ENCODE data around the gene PARPBP.
"Not testable (repeated sequence)": the region's sequence is repeated elsewhere in the genome, so short reads cannot be mapped to it uniquely, and the experiment has no call there.

PARPBP gene

DNA sequence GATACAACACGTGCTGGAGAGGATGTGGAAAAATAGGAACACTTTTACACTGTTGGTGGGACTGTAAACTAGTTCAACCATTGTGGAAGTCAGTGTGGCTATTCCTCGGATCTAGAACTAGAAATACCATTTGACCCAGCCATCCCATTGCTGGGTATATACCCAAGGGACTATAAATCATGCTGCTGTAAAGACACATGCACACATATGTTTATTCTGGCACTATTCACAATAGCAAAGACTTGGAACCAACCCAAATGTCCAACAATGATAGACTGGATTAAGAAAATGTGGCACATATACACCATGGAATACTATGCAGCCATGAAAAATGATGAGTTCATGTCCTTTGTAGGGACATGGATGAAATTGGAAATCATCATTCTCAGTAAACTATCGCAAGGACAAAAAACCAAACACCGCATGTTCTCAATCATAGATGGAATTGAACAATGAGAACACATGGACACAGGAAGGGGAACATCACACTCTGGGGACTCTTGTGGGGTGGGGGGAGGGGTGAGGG, 27.1 kb downstream of the PARPBP start:
- not testable (repeated sequence) for DNase-seq (ENCODE audit: low read depth in 3 of 3, low spot score in 1 of 3)

DNA sequence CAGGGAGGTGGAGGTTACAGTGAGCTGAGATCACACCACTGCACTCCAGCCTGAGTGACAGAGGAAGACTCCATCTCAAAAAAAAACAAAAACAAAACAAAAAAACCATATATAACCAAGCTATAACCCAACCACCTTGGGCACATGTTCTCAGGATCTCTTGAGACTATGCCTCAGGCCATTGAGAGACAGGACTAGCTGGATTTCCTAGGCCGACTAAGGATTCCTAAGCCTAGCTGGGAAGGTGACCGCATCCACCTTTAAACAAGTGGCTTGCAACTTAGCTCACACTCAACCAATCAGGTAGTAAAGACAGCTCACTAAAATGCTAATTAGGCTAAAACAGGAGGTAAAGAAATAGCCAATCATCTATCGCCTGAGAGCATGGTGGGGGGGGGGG, 35.2 kb downstream of the PARPBP start:
- not testable (repeated sequence) for DNase-seq (ENCODE audit: low read depth in 3 of 3, low spot score in 1 of 3)

DNA sequence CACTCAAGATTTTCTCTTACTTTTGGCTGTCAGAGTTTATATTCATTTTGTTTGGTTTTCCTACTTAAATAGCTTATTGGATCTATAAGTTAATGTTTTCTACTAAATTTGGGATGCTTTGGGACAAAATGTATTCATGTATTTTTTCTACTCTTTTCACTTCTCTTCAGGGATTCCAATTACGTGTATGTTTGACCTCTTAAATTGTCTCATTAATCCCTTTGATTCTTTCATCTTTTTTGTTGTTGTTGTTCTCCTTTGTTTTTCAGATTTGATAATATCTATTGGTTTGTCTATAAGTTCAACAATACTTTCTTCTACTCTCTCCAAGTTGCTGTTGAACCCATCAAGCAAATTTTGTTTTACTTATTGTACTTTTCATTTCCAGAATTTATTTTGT, 43.4 kb downstream of the PARPBP start:
- DNase-seq (ENCODE audit: low read depth in 3 of 3, low spot score in 1 of 3): no peak

DNA sequence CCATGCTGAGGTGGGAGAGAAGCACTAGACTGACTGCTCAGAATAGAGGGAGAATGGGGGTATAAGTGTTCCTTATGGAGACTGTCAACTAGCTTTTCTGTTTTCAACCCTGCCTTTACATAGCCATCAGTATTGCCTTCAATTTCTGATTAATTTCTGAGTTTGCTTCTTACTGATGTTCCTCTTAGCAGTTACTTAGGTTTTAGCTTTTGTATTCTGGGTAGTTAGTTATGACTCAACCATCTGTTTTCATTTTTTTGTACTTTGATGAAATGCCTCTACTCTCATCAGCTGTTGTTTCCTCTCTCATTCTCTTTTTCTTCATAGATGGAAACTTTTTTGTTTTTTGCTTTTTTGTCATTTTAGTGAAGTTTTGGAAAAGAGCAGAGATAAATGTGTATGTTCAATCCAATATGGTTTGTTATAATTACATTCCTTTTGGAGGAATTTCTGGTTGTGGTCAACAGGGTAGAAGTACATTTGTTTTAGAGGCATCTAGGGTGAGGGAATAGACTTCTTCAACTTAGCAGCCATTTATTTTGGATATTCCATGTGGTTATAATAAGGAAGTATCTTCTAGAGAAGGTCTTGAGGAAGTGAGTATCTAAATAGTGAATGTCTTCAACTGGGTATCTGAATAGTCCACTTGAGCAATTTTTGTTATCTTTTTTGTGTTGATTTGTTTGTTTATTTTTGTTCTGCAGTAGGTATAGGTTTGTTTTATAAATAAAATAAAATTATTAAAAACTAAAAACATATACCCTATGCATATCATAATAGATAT, 48.0 kb downstream of the PARPBP start:
- no peak for DNase-seq (ENCODE audit: low read depth in 3 of 3, low spot score in 1 of 3)

DNA sequence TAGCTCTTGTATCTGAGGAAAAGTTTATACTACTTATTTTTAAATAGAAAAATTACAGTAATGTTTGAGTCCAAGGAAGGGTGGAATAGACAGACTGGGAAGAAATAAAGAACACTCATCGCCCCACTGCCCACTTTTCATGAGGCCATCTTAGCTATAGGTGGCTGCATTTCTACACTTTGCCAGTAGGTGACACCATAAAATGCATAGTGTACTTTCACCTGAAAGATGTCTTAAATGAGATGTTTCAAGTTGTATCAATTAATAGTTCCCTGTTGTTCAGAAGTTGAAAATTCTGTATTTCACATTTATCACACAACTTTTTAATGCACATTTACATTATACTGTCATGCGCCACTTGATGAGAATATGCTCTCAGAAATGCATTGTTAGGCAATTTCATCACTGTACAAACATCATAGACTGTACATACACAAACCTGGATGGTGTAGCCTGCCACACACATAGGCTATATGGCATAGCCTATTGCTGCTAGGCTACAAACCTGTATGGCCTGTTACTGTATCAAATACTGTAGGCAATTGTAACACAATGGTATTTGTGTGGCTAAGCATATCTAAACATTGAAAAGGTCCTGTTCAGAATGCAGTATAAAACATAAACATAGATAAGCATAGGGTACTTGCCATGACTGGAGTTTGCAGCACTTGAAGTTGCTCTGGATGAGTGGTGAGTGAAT, 50.1 kb downstream of the PARPBP start:
- DNase-seq (ENCODE audit: low read depth in 3 of 3, low spot score in 1 of 3): no peak

DNA sequence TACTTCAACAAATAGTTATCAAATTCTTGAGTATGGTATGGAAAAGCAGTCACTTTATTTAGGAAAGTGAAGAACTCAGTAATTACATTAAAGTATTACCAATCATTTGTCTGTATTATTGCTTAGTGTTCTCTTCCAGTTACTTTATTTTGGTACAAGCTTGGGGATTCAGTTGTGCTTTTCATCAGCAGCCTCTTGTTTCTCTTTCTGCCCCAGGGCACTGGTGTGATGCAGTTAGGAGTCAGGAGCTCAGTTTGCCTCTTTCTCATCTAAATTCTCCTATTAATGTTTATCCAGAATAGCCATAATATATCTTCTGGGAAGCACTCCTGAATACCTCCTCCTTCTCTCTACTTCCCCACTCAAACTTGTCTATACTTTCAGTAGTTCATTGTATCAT, 52.0 kb downstream of the PARPBP start:
- DNase-seq (ENCODE audit: low read depth in 3 of 3, low spot score in 1 of 3): no peak

DNA sequence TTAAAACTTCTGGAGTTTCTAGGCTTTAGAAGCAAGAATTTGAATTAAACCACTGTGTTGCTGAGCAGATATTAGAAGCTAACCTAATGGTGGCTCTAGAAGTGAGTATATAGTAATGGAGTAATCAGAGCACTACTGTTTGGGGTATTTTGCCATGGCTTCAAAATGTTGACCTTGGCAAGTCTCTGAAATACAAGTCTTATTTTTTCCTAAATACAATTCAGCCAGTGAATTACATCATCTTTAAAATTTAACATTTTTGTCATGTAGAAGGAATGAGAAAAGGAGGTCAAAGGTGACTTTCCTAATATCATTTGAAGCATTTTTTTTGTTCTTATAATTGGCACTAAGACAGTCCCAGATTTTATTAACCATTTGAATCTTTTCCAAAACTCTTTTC, 52.5 kb downstream of the PARPBP start:
- no peak for DNase-seq (ENCODE audit: low read depth in 3 of 3, low spot score in 1 of 3)

DNA sequence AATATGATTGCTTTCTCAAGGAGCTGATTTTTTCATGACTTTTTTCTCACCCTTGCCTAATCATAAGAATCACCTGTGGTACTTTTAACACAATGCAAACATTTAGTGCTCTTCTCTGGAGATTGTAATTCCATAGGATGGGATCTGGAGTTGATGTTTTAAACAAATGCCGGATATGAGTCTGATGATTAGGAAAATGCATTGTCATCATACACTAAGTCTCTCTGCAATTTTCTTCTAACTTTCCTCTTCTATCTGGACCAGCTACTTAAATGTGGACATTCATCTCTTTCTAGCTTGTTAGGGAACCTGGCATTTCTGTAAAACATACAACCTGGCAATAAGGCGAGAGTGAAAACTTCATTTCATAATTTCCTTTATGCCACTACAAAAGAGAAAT, 54.1 kb downstream of the PARPBP start:
- no peak for DNase-seq (ENCODE audit: low read depth in 3 of 3, low spot score in 1 of 3)

DNA sequence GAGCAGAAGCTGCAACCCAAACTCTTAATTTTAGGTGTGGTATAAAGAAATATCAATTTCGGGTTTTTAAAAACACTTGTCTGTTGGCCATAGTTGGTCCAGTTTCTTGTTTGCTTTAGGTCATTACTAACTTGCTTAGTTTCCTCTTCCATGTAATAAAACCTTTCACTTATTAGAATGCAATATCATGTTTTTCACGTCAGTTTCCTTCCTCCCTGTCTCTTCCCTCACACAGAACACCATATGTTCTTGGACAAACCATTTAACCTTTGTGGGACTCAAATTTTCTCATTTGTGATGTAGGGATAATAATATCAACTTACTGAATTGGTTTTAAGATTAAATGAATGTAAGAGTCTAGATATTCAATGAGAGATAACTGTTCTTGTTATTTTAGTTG, 54.8 kb downstream of the PARPBP start:
- DNase-seq (ENCODE audit: low read depth in 3 of 3, low spot score in 1 of 3): no peak

DNA sequence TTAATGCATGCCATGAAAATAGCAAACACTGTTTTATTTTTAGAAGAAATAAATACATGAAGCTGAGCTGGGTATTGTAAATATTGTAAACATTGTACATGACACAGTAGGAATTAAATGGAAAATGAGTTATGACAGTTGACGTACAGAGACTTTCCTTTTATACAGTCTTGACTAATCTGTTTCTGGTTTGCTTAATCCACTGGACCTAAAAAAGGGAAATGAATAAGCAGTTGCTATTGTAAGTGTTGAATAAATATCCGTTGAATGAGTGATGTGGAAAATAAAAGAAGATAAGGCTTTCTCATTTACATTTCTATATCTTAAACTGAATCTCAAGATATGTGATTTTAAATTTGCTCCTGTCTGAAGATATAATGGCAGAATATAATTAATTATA, 62.7 kb downstream of the PARPBP start:
- DNase-seq (ENCODE audit: low read depth in 3 of 3, low spot score in 1 of 3): no peak

DNA sequence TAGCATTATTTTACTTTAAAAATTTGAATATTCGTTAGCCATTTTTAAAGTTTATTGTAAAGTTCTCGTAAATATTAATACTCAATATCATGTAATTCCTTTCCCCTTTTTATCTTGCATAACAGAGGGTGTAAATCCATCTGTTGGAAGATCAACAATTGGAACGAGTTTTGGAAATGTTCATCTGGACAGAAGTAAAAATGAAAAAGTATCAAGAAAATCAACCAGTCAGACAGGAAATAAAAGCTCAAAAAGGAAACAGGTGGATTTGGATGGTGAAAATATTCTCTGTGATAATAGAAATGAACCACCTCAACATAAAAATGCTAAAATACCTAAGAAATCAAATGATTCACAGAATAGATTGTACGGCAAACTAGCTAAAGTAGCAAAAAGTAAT, 75.8 kb downstream of the PARPBP start:
- no peak for DNase-seq (ENCODE audit: low read depth in 3 of 3, low spot score in 1 of 3)

DNA sequence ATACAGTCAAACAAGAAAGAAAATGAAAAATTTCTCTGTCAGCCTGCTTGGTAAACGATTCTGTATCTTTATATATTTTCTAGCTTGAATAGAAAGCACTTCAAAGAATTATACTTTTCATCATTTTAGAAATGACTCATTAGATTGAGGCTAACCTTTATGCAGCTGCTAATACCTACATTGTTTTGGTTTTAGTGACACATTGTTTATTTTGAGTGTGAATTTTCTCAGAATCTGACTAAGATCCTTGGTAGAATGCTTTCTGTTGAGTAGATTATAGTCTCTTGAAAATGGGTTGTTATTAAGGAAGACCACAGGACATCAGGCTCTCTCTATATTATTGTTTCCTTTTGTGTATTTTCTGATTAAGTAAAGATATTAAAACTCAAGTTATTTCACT, 77.8 kb downstream of the PARPBP start, which contains the start of gene PMCH:
Gene PMCH, minus strand, starts transcription at position 45 of the 400 bp plus-strand sequence. CDS start 63 bp downstream, outside the sequence.
- DNase-seq (ENCODE audit: low read depth in 3 of 3, low spot score in 1 of 3): no peak

DNA sequence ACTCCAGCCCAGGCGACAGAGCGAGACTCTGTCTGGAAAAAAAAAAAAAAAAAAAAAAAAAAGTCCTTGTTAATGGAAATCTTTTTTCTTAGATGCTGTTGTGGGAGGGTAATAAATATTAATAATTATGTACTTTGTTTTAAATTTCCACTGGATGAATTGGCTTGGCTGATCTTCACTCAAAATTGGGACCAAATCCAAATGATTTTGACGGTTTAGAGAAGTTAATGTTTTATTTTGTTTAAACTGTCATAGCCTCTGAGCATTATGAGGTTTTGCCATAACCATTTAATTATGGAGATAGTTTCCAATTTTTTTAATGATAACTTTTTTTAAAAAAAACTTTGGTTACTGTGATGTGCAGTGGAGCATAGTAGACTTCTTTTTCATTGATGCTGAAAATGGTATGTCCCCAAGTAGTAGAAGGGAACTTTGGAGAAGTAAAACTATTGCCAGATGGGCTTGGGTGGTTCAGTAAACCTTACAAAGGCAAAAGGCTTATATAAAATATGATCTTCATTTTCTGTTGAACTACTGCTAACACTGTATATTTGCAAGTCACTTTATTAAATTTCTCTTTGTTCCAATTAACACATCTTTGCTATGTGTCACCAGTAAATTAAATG, 81.6 kb downstream of the PARPBP start:
- DNase-seq (ENCODE audit: low read depth in 3 of 3, low spot score in 1 of 3): no peak

DNA sequence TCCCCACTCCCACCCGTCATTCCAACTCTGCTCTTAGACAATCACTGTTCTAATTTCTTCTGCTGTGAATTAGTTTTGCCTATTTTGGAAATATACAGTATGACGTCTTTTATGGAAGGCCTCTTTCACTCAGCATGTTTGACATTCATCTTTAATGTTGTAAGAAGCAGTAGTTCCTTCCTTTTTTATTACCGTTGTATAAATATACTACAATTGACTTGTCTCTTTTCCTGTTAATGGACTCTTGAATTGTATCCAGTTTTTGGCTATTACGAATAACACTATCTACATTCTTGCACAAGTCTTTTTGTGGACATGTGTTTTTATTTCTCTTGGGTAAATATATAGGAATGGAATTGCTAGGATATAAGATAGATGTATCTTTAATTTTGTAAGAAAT, 82.6 kb downstream of the PARPBP start:
- DNase-seq (ENCODE audit: low read depth in 3 of 3, low spot score in 1 of 3): no peak

DNA sequence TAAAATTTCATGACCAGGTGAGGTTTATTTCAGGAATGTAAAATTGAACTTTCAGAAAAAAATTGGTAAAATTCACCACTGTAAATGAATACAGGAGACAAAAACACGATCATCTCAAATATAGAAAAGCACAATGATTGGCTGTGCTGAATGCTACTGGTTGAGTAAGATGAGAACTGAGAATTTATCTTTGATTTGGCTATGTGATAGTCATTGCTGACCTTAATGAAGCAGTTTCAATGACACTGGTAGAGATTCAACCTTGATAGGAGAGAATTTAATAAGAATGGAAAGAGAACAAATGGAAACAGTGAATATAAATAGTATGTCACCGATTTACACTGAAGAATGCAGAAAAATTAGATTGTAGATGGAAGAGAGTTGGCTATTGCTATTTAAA, 84.0 kb downstream of the PARPBP start:
- no peak for DNase-seq (ENCODE audit: low read depth in 3 of 3, low spot score in 1 of 3)

DNA sequence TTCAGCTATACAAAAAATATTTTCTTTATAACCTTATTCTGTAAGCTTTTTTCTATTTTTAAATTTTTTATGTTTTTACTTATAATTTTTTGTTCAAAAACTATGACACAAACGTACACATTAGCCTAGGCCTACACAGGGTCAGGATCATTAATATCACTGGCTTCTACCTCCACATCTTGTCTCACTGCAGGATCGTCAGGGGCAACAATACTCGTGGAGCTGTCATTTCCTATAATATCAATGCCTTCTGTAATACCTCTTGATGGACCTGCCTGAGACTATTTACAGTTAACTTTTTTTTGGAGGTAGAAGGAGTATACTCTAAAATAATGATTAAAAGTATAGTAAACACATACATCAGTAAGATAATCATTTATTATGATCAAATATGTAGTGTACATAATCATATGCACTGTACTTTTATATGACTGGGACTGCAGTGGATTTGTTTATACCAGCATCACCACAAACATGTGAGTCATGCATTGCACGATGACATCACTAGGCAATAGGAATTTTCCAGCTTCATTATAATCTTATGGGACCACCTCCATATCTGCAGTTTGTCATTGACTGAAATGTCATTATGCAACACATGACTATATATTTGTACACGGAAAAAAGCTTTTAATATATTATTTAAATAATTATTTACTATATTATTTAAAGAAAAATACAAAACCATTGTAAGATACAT, 96.2 kb downstream of the PARPBP start:
- no peak for DNase-seq (ENCODE audit: low read depth in 3 of 3, low spot score in 1 of 3)

DNA sequence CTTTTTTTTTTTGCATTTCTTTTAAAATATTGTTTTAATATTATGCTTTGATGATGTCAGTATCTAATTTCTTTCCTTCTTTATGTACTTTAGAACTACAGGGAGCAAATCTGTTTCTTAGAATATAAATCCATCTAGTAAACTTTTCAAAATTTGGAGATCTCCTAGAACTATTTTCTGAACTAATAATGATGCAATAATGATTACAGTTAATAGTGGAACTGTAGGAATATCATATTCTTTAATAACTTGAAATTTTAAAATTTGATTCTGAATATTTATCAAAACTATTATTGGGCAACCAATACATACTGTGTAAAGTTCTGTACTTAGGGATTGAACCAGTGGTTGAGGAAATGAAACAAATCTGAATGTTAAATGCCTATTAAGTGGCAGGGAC, 100.8 kb downstream of the PARPBP start:
- DNase-seq (ENCODE audit: low read depth in 3 of 3, low spot score in 1 of 3): no peak

DNA sequence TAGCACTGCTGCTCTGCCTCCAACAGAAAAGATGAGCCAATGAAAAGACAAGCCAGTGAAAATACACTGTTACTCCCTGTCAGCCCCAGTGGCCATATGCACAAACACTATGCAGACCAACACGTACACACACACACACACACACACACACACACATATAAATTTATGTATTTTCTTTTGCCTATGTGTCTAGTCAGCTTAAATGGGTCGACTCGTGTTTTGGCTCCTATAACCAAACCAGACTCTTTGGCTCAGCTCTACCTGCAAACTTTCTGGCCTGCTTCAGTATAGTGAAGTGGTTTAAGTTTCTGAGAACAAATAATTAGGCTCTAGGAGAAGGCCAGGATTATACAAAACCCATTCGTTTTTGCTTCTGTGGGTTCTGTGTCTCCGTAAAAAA, 108.0 kb downstream of the PARPBP start:
- no peak for DNase-seq (ENCODE audit: low read depth in 3 of 3, low spot score in 1 of 3)

DNA sequence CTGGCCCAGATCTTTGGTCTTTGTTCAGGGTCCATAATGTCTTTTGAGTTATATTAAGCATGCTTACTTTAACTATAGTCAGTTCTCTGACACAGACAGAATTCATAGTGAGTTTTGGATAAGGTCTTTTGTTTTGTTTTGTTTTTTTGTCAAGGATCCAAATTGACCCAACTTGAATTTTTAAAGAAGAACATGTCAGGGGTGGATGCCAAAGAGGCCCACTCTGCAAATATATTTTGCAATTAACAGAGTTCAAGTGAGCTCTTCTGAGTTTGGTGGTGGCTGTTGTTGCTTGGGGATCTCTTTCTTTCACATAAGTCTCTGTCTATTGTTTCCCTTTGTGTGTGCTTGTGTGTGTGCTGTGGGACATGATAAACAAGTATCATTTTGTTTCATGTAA, 112.1 kb downstream of the PARPBP start:
- no peak for DNase-seq (ENCODE audit: low read depth in 3 of 3, low spot score in 1 of 3)

DNA sequence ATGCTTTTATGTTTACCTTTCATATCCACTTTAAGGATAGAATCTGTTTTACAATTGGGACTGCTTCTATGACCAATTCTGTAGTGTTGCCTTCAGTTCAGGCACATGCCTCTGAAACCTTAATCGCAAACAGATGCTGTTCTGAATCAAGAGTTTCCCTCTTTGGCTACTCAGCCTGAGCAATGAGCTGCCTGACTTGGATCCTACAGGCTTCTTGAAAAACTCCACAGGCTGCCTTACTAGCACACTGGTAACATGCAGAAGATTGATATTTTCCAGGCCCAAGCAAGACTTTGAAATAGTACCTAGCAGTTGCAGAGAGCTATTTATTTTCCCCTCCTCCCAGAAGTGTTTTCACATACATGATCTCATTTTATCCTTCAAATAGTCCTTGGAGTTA, 112.5 kb downstream of the PARPBP start:
- DNase-seq (ENCODE audit: low read depth in 3 of 3, low spot score in 1 of 3): no peak

DNA sequence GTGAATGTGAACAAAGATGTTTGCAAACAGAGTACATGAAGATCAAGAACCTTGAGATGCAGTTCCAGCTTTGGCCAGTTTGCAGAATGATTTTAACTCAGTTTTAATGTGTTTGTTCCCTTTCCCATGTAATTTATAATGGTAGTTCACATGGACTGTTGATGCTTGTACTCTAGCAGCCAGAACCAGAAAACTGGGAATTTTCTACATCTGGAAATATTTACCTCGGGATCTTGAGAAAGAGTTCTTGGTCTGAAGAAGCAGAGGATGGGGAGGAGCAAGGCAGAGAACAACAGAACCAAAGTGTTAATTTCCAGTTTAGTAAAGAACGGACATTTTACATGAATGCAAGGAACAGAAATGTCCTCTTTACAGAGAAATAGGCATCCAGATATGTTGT, 114.6 kb downstream of the PARPBP start:
- DNase-seq (ENCODE audit: low read depth in 3 of 3, low spot score in 1 of 3): no peak
